M059J (cell line): Measurements from ENCODE around the gene BRIP1. TPM values are rescaled to one million over a fixed set of nuclear protein-coding genes. Genes with fewer than 3 reads are reported as not detected.

ENCODE experiments used
- DNase-seq: peaks from one replicate; pipeline ENCODE4 v3.0.0-alpha.2; 2012; ENCODE audit warnings: low read depth
- total RNA-seq: library from RNA; depleted of rRNA; stranded (reverse); fragments of >200 nt; shearing (Covaris generic); gene quantifications from 2 replicates; pipeline ENCODE4 v1.2.3, GENCODE V29; 2014

The BRIP1 gene
- total RNA-seq, 1 experiment from 2014 or later = 20.8 TPM

DNA sequence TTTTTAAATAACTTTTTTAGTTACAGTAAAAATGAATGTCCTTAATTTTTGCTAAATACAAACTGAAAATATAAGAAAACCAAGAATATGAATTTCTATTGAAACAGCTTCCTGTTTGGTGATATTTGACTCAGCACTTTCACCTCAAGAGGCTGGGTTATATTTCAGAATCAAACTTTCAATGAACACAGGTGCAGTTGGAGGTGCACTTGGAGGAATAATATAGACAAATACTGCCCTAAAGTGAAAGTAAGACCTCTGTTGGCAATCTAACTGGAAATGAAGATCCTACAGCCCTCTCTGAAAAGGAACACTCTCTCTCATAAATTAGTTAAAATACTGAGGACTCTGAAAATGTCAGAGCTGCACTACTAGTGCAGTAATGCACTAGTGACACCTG lies 106.2 kb downstream of the BRIP1 start:
- no peak for DNase-seq

- no peak for DNase-seq
Measured at GRCh38 chr17:61756561-61756960, 106.8 kb downstream of the BRIP1 start.

DNA sequence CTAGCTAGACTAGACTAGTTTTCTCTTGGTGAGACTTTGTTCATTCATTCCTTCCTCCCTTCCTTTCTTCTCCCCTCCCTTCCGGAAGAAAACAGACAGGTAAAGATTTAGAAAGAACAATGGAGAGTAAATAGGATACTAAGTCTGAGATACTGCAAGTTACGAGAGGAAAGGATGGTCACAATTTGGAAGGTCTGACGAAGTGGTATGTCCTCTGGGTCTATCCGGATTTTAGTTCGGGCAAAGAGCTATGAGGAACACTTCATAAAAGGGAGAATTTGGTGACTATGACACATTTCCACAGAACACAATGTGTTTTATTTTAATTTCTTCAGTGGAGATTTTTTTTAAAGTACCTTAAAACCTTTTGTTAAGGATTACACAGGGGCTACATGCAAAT lies 107.7 kb downstream of the BRIP1 start:
- DNase-seq = no peak

- no peak for DNase-seq
Measured at GRCh38 chr17:61755078-61755477, 108.2 kb downstream of the BRIP1 start.

- no peak for DNase-seq
Measured at GRCh38 chr17:61754124-61754523, 109.2 kb downstream of the BRIP1 start.

DNA sequence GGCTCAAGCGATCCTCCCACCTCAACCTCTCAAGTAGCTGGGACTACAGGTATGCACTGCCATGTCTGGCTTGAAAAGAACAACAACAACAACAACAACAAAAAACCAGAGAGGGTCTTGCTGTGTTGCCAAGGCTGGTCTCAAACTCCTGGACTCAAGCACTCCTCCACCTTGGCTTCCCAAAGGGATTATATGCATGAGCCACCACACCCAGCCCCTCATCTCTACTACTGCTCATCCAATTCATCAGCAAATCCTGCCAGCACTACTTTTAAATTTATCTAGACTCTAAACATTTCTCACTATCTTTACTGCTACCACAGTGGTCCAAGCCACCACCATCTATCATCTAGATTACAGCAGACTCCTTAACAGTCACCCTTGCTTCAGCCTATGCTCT lies 109.6 kb downstream of the BRIP1 start:
- DNase-seq = no peak

DNA sequence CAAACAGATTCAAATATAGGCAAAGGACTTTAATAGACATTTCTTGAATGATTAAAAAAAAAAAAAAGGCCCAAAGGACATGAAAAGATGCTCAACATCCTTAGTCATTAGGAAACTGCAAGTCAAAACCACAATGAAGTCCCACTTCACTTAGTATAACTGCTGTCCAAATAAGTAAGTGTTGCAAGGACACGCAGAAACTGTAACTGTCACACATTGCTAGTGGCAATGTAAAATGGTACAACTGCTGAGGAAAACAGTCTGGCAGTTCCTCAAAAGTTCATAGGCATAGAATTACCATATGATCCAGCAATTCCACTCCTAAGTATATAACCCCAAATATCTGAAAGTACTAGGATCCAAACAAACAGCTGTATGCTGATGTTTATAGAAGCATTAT lies 112.7 kb downstream of the BRIP1 start:
- no peak for DNase-seq

GRCh38 chr17:61749823-61750404 lies 113.4 kb downstream of the BRIP1 start:
- no peak for DNase-seq

DNA sequence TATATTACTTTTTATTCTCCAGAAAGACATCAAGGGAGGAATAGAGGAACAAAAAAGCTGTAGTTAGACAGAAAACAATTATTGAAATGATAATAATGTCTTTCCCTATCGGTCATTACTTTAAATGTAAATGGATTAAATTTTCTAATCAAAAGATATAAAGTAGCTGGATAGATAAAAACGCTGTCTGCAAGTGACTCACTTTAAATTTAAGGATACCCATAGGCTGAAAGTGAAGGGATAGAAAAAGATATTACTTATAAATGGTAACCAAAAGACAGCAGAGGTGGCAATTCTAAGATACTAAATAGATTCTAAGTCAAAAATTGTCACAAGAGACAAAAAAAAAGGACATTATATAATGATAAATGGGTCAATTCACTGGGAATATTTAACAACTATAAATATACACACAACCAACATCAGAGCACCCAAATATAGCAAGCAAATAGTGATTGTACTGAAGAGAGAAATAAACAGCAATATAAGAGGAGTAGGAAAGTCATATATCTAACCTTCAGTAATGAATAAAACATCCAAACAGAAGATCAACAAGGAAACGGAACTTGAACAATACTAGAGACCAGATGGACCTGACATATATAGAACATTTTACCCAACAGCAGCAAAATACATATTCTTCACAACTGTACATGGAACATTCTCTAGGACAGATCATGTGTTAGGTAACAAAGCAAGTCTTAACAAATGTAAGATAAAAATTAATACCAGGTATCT lies 116.9 kb downstream of the BRIP1 start:
- no peak for DNase-seq

DNA sequence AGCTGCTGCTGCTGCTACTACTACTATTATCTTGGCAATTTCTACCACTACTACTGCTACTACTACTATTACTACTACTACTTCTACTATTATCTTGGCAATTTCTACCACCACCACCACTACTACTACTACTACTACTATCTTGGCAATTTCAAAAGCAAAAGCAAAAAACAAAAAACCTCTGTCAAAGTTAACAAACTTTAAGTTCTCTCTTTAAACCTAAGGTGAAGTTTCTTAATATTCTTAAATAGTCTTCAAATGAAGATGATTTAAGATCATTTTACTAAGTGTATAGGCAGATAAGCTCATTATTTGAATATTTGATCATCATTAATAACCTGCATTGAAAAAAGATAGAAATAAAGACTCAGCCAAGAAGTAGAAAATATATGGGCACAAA lies 118.5 kb downstream of the BRIP1 start:
- no peak for DNase-seq

GRCh38 chr17:61744252-61744651 lies 119.1 kb downstream of the BRIP1 start:
- no peak for DNase-seq

DNA sequence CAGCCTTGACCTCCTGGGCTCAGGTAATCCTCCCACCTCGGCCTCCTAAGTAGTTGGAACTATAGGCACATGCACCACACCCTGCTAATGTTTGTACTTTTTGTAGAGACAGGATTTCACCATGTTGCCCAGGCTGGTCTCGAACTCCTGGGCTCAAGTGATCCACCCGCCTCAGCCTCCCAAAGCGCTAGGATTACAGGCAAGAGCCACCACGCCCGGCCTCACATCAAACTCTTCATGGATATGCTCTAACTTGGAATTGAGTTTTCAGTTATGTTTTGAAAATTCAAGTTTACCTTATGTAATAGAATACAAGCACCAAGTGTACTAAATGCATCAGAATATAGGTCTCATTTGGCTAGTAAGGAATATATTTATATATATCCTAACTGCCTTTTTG lies 119.6 kb downstream of the BRIP1 start:
- no peak for DNase-seq

DNA sequence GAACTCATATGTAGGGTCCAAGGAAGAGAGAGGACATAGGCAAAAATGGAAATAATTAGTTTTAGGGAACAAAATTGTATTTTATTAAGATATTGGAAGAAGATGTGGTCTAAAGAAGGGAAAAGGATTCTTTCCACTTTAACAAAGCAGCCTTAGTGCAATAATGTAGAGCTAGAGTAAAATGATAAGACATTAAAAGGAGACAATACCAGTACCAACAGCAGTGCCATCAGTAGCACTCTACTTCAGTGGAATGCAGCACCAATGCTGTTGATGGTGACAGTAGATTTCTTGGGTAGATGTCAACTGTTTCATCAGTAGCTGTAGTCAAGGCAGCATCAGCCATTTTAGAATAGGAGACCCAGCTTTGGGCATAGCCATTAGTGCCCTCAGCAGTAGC lies 124.3 kb downstream of the BRIP1 start:
- no peak for DNase-seq

DNA sequence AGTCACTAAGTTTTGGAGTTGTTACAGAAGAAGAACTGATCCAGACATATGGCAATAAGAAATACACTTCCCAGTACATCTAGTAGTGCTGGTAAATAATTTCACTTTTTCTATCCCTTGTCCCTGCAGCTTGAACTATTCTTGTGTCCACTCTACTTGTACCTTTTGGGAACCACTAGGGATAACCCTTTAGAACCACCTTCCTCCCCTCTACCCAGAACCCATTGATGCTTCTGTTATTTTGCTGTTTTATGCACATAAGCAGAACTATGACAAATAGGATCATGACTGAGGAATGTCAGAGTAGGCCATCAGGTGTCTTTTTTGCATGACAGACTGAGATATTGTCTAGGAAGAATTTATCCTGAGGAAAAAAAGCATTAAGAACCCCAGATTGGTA lies 125.1 kb downstream of the BRIP1 start:
- DNase-seq = no peak

DNA sequence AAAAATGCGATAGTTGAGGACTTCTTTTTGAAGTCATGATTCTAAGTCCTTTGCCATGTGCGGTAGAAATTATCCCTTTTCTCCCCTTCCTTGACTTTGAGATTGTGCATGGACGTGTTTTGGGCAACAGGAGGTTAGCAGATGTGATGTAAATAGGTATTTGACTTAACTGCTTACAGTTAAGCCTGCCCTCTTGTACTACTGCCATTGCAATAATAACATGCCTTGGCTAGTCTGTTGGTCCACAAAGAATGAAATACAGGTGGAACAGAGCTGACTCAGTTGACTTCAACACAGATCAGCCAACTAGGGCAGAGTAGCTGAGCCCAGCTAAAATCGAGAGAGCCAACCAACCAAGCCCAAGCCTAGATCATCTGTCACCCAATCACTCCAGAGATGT lies 125.5 kb downstream of the BRIP1 start:
- DNase-seq = no peak

DNA sequence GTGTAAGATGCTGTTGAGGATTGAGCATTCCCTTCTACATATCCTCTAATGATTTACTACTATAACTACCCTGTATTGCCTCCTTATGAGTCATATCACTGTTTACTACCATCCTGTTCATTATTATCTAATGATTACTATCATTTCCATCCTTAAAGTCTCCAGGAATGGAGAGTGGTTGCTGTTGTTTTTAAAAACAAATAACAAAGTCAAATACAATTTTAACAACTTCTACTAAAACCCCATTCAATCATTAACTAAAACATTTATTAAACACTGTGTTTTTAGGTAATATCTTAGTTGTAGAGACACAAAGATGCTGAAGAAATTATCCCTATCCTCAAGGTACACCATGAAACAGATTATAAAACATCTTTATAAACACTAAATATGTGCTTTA lies 126.9 kb downstream of the BRIP1 start:
- DNase-seq = no peak

DNA sequence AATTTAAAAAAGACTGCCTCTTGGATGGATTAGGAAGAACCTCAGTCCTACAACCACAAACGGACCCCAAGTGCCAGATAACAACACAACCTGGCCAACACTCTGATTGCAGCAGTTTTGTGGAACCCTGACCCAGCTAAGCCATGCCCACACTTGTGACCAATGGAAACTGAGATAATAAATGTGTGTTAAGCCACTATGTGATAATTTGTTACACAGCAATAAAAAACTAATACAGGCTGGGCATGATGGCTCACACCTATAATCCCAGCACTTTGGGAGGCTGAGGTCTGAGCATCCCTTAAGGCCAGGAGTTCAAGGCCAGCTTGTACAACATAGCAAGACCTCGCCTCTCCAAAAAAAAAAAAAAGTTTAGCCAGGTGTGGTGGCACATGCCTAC lies 127.5 kb downstream of the BRIP1 start:
- no peak for DNase-seq

- DNase-seq = no peak
Measured at GRCh38 chr17:61734466-61734865, 128.9 kb downstream of the BRIP1 start.

GRCh38 chr17:61734012-61734411 lies 129.3 kb downstream of the BRIP1 start:
- no peak for DNase-seq

DNA sequence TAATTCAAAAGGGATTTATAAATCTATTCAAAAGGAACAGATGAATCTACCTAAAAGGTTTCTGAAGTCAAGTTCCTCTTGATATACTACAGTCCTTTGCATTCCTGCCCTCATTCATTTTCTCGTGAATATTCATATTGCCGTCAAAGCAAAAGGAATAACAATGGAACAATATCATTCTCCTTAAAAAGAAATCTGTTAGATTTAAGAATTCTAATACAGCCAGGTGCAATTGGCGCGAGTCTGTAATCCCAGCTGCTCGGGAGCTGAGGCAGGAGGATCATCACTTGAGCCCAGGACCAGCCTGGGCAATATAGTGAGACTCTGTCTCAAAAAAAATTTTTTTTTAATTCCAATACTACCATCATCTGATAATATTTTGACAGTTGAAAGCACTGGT lies 130.3 kb downstream of the BRIP1 start:
- DNase-seq = no peak

GRCh38 chr17:61732169-61732568 lies 131.2 kb downstream of the BRIP1 start:
- DNase-seq = no peak

DNA sequence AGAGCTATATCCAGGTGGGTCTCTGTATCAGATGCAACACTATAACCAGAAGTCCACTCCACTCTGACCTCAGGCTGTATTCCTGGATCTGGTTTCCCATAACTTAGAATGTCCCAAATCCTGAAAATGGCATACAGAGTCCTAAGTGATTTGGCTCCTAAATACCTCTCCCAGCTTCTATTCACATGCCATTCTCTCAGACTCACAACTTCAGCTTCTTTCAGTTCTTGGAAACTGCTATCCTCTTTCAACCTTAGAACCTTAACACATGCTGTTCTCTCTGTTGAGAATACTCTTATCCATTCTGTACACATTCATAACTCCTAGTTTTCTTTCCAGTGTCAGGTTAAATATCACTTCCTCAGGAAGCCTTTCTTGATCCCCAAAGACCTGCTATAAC lies 132.0 kb downstream of the BRIP1 start:
- no peak for DNase-seq

- DNase-seq = no peak
Measured at GRCh38 chr17:61729690-61730268, 133.5 kb downstream of the BRIP1 start.
